ENCODE measurements around the gene MUC13. TPM values are rescaled to one million over a fixed set of nuclear protein-coding genes. Genes with fewer than 3 reads are reported as not detected.

The MUC13 gene
- total RNA-seq, 1 donor from 2014 or later = not detected

- DNase-seq (ENCODE audit: low spot score in 2 of 2, unreplicated experiment in 2 of 2) = peak; percentile 69 to 75
- Mint-ChIP-seq H3K36me3 (no peaks in the 10 kb centered on the region), H3K27ac (peak within 1 kb of the TSS; percentile 56), H3K9me3 (no peaks in the 10 kb centered on the region), H3K4me1 (peaks cover 41% of the 10 kb centered on the region), H3K4me3 (peak within 1 kb of the TSS; percentile 69), H3K27me3 (ENCODE audit: low read depth) (peaks cover 1% of the 10 kb centered on the region)
- TF ChIP-seq CTCF (IDR thresholded peaks at IDR 0.05; ENCODE audit: unreplicated experiment) = no peak
These were observed 47.2 kb downstream of the MUC13 start, which contains the start of gene ITGB5 for GRCh38 chr3:124887177-124887931. Gene ITGB5, minus strand, starts transcription at chr3:124887365. Its CDS starts 365 bp downstream, at chr3:124887000.

GRCh38 chr3:124886168-124887056, 48.1 kb downstream of the MUC13 start:
- H3K36me3 Mint-ChIP-seq = no peaks in the 10 kb centered on the region
- TF ChIP-seq CTCF (IDR thresholded peaks at IDR 0.05; ENCODE audit: unreplicated experiment) = no peak
- H3K27ac Mint-ChIP-seq = peak overlapping the region; percentile 10
- peak overlapping the region; percentile 69 for H3K4me3 Mint-ChIP-seq
- peaks cover 1% of the 10 kb centered on the region for H3K27me3 Mint-ChIP-seq (ENCODE audit: low read depth)
- peak; percentile 27 to 54 for DNase-seq (ENCODE audit: low spot score in 2 of 2, unreplicated experiment in 2 of 2)
- H3K4me1 Mint-ChIP-seq = peaks cover 46% of the 10 kb centered on the region
- H3K9me3 Mint-ChIP-seq = no peaks in the 10 kb centered on the region

- Mint-ChIP-seq H3K27me3 (ENCODE audit: low read depth) (peaks cover 1% of the 10 kb centered on the region), H3K4me1 (peaks cover 43% of the 10 kb centered on the region), H3K27ac (peak overlapping the region; percentile 10), H3K9me3 (no peaks in the 10 kb centered on the region), H3K36me3 (no peaks in the 10 kb centered on the region), H3K4me3 (peak overlapping the region; percentile 69)
- TF ChIP-seq CTCF (IDR thresholded peaks at IDR 0.05; ENCODE audit: unreplicated experiment) = no peak
- no peak for DNase-seq (ENCODE audit: low spot score in 2 of 2, unreplicated experiment in 2 of 2)
These were observed 48.9 kb downstream of the MUC13 start for GRCh38 chr3:124885466-124886167.

- H3K4me1 Mint-ChIP-seq = peaks cover 40% of the 10 kb centered on the region
- no peaks in the 10 kb centered on the region for H3K36me3 Mint-ChIP-seq
- H3K27ac Mint-ChIP-seq = no peak overlapping the region
- no peak for TF ChIP-seq CTCF (IDR thresholded peaks at IDR 0.05; ENCODE audit: unreplicated experiment)
- no peak overlapping the region for H3K4me3 Mint-ChIP-seq
- DNase-seq (ENCODE audit: low spot score in 2 of 2, unreplicated experiment in 2 of 2) = no peak
- H3K9me3 Mint-ChIP-seq = no peaks in the 10 kb centered on the region
- H3K27me3 Mint-ChIP-seq (ENCODE audit: low read depth) = peaks cover 1% of the 10 kb centered on the region
These were observed 50.0 kb downstream of the MUC13 start for GRCh38 chr3:124884474-124885101.

Measured in mesothelial cell of epicardium (in vitro differentiated cells).